HL-60 (cell line): ENCODE measurements around the gene COL4A2.

Experiments used
- CTCF ChIP-seq: IDR thresholded peaks from one replicate; pipeline ENCODE4 v1.5.1; 2011; ENCODE audit warnings: low read length, control low read depth, inconsistent platforms; ENCODE audit not compliant: insufficient read depth
- GABPA ChIP-seq: IDR thresholded peaks from 2 replicates; pipeline ENCODE4 v1.6.1; 2012; ENCODE audit warnings: low read depth

GRCh38 chr13:110289661-110290060 is 17.4 kb upstream of the COL4A2 start:
- TF ChIP-seq CTCF (no peak), GABPA (no peak)
